ES-I3 (cell line): ENCODE measurements around the gene TMEM239.
A peak's percentile ranks its signal among the peaks of the same experiment; 100 is the strongest.

Experiments used
- H3K36me3 ChIP-seq: 2 replicates; pipeline ENCODE4 v1.6.1; 2013; ENCODE audit warnings: mild to moderate bottlenecking, low read length, control low read depth, moderate library complexity; ENCODE audit not compliant: insufficient read depth
- H3K4me1 ChIP-seq: 2 replicates; pipeline ENCODE4 v1.6.1; 2013; ENCODE audit warnings: mild to moderate bottlenecking, control low read depth, low read length; ENCODE audit not compliant: insufficient read depth
- H3K9ac ChIP-seq: 2 replicates; pipeline ENCODE4 v1.6.1; 2013; ENCODE audit warnings: low read depth, mild to moderate bottlenecking, low read length, moderate library complexity
- H3K9me3 ChIP-seq: 2 replicates; pipeline ENCODE4 v1.6.1; 2013; ENCODE audit warnings: mild to moderate bottlenecking, low read length, moderate library complexity; ENCODE audit not compliant: control insufficient read depth, insufficient read depth

The TMEM239 gene

DNA sequence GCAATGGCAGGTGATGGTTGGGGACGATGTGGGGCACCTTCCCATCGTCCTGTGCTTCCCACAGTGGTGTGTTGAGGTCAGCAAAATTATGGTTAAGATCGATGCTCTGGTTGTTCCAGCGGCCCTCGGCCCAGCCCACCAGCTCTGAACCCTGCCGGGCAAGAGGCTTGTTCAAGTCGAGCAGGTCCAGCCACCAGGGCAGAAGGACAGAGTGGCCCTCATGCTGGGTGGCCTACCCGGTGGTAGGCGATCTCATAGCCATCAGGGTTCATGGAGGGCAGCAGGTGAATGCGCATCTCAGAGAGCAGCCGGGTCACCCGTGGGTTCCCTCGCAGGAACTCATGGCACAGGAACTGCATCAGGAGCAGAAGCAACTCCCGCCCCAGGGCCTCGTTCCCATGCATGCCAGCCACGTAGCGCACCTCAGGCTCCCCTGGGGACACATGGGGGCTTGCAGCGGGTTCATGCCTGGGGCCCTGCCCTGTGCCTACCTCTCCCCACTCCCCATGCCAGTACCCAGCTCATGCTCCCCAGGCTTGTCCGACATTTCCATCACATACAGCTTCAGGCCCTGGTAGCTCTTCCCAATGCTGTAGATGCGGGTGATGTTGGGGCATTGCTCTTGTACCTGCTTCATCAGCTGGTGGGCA is 20.0 kb upstream of the TMEM239 start:
- Histone ChIP-seq H3K4me1 (no peaks in the 10 kb centered on the region; the same call in 1 of the 2 replicates), H3K9ac (no peak overlapping the region), H3K36me3 (no peaks in the 10 kb centered on the region), H3K9me3 (no peaks in the 10 kb centered on the region)

DNA sequence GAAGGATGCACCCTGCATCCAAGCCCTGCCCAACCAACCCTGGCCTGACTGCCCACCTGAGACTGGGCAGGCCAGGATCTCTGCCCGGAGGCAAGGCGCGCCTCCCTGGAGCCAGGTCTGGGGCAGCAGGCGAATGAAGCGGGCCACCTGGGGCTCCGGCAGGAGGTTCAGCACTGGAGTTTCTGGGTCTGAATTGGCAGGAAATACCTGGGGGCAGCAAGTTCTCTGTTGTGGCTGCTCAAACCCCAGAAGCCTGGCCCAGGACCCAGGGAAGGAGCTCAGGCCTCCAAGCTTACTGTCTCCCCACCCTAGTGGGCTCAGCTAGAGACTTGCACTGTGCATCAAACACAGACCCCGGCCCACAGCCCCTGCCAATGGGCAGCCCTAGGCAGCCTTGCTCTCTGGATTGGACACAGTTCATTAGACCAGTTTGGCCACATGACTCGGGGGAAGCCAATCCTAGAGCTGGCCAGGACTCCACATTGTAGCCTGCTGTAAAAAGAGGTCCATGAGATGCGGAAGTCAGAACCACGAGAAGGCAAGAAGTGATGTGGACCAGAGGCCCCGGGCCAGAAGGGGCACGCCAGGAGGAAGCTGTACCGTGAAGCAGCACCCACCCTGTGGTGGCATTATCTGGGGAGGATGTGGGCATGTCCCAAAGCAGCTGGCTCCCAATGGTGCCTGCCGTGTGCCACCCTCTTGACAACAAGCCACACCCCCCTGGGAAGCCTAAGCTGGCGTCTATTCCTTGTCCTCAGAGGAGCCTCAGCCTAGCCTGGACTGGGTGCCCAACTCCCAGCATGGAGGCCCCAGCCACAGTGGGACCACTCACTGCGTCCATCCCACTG is 18.8 kb upstream of the TMEM239 start:
- no peaks in the 10 kb centered on the region for H3K9me3 ChIP-seq
- no peak overlapping the region for H3K9ac ChIP-seq
- no peaks in the 10 kb centered on the region for H3K36me3 ChIP-seq
- H3K4me1 ChIP-seq: no peaks in the 10 kb centered on the region; the same call in 1 of the 2 replicates

DNA sequence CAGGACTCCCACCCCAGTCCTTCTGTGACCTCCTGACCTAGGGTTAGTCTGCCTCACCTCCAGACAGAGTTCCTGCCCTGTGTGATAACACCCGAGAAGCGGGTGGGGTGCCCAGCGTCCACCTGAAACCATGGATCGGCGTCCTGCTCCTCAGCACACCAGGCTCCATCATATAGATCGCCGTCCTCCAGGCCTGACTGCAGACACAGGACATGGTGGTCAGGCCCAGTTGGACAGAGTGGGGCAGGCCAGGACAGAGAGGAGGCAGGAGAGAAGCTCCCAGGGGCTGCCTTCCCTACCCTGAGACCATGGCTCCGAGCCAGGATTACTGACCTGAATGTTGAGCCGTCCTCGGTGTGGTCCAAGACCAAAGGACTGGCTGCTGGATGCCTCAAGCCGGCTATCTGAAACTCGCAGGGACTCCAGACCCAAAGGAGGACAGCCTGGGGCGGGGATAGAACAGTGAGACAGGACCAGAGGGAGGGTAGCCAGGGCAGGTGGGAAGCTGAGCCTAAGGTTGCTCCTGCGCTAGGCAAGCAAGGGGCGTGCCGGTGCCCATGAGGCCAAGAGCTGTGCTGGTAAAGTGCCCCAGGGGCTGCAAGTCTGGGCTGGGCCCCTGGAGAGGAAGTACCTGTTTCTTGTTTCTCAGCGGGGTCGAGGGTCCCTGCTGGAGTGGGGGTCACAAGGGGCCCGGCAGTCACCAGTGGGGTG is 17.9 kb upstream of the TMEM239 start:
- Histone ChIP-seq H3K9me3 (no peaks in the 10 kb centered on the region), H3K4me1 (no peaks in the 10 kb centered on the region; the same call in 1 of the 2 replicates), H3K9ac (no peak overlapping the region), H3K36me3 (no peaks in the 10 kb centered on the region)

- H3K36me3 ChIP-seq: no peaks in the 10 kb centered on the region
- H3K9me3 ChIP-seq: no peaks in the 10 kb centered on the region
- H3K4me1 ChIP-seq: no peaks in the 10 kb centered on the region; the same call in 1 of the 2 replicates
- H3K9ac ChIP-seq: no peak overlapping the region
These were observed 17.4 kb upstream of the TMEM239 start for GRCh38 chr20:2798814-2799213.

GRCh38 chr20:2799271-2799670 is 16.9 kb upstream of the TMEM239 start:
- Histone ChIP-seq H3K9me3 (no peaks in the 10 kb centered on the region), H3K36me3 (no peaks in the 10 kb centered on the region), H3K4me1 (no peaks in the 10 kb centered on the region; the same call in 1 of the 2 replicates), H3K9ac (peak overlapping the region; percentile 46; the same call in 1 of the 2 replicates)

DNA sequence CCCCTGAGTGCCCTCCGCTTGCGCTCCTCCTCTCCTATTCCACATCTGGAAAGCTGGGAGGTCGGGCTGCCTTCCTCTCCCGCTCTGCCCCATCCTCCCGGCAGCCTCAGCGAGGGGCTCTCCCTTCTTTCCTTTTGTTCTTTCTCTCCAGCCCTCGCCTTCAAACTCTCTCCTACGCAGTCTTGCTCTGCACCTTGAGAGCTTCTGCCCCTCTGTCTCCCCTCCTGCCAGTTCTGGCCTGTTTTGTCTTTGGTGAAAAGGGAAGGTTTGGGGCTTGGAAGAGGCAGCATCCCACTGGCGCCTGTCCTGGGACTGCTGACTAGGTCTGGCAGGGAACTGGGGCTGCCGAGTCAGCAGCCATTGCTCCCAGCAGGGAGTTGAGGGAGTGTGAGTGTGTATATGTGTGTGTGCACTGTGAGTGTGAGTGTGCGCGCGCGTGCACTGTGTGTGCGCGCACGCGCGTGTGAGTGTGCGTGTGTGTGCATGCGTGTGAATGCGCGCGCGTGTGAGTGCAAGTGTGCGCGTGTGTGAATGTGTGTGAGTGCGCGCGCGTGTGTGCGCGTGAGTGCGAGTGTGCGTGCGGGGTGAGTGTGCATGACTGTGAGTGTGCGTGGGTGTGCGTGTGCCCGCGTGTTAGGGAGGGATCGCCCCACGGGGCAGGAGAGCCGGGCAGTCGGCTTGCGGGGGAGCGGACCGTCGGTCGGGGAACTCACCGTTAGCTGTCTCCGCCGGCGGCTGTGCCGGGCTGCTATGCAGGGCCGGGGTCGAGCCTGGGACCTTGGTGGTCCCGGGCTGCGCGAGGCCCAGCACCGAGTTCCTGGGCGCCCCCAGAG is 16.3 kb upstream of the TMEM239 start:
- Histone ChIP-seq H3K4me1 (no peaks in the 10 kb centered on the region; the same call in 1 of the 2 replicates), H3K9me3 (no peaks in the 10 kb centered on the region), H3K9ac (peak overlapping the region; percentile 46), H3K36me3 (no peaks in the 10 kb centered on the region)

DNA sequence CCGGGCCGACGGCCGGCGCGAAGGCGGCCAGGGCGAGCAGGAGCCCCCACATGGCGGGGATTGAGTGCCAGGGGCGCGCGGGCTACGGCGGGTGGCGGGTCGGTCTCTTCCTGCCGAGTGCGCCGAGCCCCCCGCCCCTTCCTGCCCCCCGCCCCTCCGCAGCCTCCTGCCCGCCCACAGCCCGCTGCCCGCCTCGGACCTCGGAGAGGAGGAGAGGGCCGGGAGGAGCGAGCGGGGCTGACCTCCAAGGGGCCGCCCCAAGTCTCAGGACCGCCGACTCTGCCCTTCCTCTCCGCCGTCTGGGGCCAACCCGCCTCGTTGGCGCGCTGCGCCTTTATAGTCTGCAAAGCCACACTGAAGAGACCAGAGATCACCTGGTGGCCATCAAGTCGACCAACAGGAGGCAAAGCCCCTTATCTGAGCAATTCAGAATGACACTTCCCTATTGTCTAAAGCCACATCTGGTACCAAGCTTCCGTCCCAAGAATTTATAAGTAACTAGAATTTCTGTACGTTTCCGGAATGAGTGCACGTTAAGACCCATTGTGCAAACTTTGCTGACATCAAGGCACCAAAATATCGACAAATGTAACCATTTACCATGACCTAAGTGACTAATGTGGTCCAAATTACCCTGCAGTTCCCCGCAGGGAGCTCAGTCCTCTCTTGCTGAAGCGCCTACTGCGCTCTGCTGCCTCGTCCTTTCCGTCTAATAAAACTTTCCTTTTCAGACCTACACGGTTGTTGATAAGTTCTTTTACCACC is 15.5 kb upstream of the TMEM239 start, which contains the start of gene CPXM1:
Gene CPXM1, minus strand, starts transcription at position 107 of the 765 bp plus-strand sequence. Its CDS starts 55 bp downstream, at position 52.
- Histone ChIP-seq H3K4me1 (no peaks in the 10 kb centered on the region; the same call in 1 of the 2 replicates), H3K9me3 (no peaks in the 10 kb centered on the region), H3K9ac (peak within 1 kb of the TSS; percentile 70), H3K36me3 (no peaks in the 10 kb centered on the region)

DNA sequence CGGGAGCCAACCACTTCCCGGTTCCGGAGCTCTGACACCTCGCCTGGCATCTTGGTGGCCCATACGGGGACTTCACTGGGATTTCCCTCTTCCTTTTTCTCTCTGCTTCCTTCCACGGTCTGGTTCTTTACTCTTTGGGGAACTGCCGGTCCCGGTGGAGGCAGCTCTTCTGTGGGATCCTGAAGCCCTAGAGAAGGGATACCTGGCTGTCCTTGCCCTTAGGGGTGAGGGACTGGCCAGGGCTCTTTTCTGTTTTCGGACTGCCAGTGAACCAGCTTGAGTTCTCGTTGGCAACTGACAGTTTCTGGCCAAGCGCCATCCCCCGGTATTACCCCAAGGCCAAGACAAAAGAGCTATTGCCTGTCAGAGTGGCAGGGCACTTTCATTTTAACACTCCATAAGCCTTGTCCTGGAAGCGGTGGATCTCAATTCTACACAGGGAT is 14.9 kb upstream of the TMEM239 start:
- H3K4me1 ChIP-seq: peaks cover 6% of the 10 kb centered on the region; the same call in 1 of the 2 replicates

GRCh38 chr20:2804041-2804828 is 11.9 kb upstream of the TMEM239 start:
- no peak overlapping the region for H3K9ac ChIP-seq
- no peaks in the 10 kb centered on the region for H3K36me3 ChIP-seq
- no peaks in the 10 kb centered on the region for H3K9me3 ChIP-seq
- H3K4me1 ChIP-seq: peaks cover 7% of the 10 kb centered on the region; the same call in 1 of the 2 replicates

More for the DNA sequence above, 14.9 kb upstream of the TMEM239 start:
- H3K36me3 ChIP-seq: no peaks in the 10 kb centered on the region
- H3K9ac ChIP-seq: peak overlapping the region; percentile 70; the same call in 1 of the 2 replicates
- no peaks in the 10 kb centered on the region for H3K9me3 ChIP-seq

DNA sequence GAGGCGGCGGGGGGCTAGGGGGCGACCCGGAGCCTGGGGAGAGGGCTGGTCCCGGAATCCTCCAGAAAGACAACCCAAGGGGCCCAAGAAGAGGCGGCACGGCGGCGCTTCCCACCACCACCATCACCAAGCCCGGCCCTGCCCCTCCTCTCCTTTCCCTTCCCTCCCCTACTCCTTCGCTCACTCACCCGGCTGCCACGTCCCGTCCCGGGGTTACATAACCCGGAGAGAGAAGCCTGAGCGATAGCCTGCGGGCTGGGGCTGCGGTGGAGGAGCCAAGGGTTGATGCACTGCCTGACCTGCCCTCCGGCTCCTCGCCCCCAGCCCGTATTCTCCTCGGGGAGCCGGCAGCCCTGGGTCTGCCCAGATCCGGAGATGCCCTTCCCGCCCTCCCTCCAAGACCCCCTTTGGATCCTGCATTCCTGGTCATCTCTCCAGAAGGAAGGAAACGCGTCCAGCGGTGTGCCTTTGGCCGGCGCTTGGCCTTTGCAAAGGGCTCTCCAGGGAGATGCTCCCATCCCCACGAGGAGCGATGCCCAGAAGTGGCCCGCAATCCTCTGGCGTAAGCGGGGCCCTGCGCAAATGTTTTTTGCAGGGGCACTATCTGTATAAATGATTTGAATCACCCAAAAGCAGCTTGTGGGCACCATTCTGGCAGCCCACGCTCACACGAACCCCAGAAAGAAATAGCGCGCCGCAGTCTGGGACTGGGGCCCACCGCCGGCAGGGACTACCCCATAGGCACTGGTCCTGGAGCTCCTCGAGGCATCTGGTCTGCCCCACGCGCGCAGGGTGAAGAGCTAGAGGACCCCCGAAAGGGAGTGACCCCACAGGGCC is 11.1 kb upstream of the TMEM239 start:
- H3K9ac ChIP-seq: peak overlapping the region; percentile 38; the same call in 1 of the 2 replicates

GRCh38 chr20:2805689-2806350 is 10.3 kb upstream of the TMEM239 start:
- Histone ChIP-seq H3K4me1 (0 out of 2 replicates have a peak, but pooled peaks cover 7% of the 10 kb centered on the region), H3K36me3 (no peaks in the 10 kb centered on the region), H3K9ac (peak overlapping the region; percentile 38; the same call in 1 of the 2 replicates), H3K9me3 (no peaks in the 10 kb centered on the region)

More for the DNA sequence above, 11.1 kb upstream of the TMEM239 start:
- Histone ChIP-seq H3K9me3 (no peaks in the 10 kb centered on the region), H3K36me3 (no peaks in the 10 kb centered on the region), H3K4me1 (0 out of 2 replicates have a peak, but pooled peaks cover 7% of the 10 kb centered on the region)
